ENCODE data around the gene COL28A1. TPM values are rescaled to one million over a fixed set of nuclear protein-coding genes. Genes with fewer than 3 reads are reported as not detected.
"Not testable (repeated sequence)": the region's sequence is repeated elsewhere in the genome, so short reads cannot be mapped to it uniquely, and the experiment has no call there.

COL28A1 gene
- total RNA-seq, 2 donors from 2014 or later = 0.10 TPM; not detected in 1

- ATAC-seq = no peak
- H3K4me3 Mint-ChIP-seq = no peak overlapping the region
- H3K4me1 Mint-ChIP-seq = no peaks in the 10 kb centered on the region
- no peaks in the 10 kb centered on the region for H3K36me3 Mint-ChIP-seq (ENCODE audit: low read depth)
- no peaks in the 10 kb centered on the region for H3K27me3 Mint-ChIP-seq
- H3K27ac Mint-ChIP-seq = no peak overlapping the region
- DNase-seq = no peak
- no peaks in the 10 kb centered on the region for H3K9me3 ChIP-seq (ENCODE audit: control insufficient read depth, low read length, poor library complexity, severe bottlenecking)
Observed at GRCh38 chr7:7495171-7495570, 40.5 kb downstream of the COL28A1 start.

- Mint-ChIP-seq H3K36me3 (ENCODE audit: low read depth) (no peaks in the 10 kb centered on the region), H3K4me3 (no peak overlapping the region), H3K27ac (no peak overlapping the region), H3K27me3 (no peaks in the 10 kb centered on the region), H3K4me1 (no peaks in the 10 kb centered on the region)
- DNase-seq (no peak), ATAC-seq (no peak)
- no peaks in the 10 kb centered on the region for H3K9me3 ChIP-seq (ENCODE audit: control insufficient read depth, low read length, poor library complexity, severe bottlenecking)
Observed at GRCh38 chr7:7491044-7491443, 44.6 kb downstream of the COL28A1 start.

DNA sequence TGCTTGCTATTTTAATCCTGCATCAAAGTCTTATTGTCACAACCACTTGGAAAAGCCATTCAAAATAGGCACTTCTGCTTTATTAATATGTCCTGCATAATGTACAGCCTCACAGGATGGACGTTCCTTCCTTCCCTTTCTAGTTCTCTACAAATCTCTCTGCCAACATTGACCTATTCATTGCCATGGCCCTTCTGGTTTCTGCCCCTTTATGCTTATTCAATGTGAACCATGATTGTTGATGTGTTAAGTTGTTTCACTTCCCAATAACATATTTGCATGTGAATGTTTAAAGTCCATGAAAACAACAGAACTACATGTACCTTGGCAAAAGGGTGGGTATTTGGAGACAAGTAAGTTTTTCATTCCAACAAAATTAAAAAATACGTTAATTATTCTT is 45.7 kb downstream of the COL28A1 start:
- no peak overlapping the region for H3K27ac Mint-ChIP-seq
- ATAC-seq (no peak), DNase-seq (no peak)
- H3K9me3 ChIP-seq (ENCODE audit: control insufficient read depth, low read length, poor library complexity, severe bottlenecking) = no peaks in the 10 kb centered on the region
- H3K27me3 Mint-ChIP-seq = no peaks in the 10 kb centered on the region
- H3K4me3 Mint-ChIP-seq = no peak overlapping the region
- no peaks in the 10 kb centered on the region for H3K4me1 Mint-ChIP-seq
- H3K36me3 Mint-ChIP-seq (ENCODE audit: low read depth) = no peaks in the 10 kb centered on the region

DNA sequence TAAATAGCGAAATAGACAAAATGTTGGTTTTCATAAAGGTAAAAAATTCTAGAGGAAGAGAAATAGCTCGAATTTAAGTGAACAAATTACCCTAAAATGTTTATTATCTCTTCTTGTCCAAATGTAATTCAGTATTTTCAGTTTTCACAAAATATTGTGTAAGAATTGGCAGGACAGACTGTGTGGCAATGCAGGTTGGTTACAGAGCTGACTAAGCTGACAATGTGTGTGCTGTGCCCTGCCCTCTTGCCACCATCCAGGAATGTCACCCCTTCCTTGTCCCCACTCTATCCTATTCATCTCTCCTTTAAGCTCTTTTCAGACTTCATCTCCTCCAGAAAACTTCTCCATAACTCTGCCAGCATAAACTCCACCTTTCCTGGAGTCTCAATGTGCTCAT is 46.1 kb downstream of the COL28A1 start:
- Mint-ChIP-seq H3K36me3 (ENCODE audit: low read depth) (no peaks in the 10 kb centered on the region), H3K4me3 (no peak overlapping the region), H3K4me1 (no peaks in the 10 kb centered on the region), H3K27ac (no peak overlapping the region), H3K27me3 (no peaks in the 10 kb centered on the region)
- ATAC-seq = no peak
- H3K9me3 ChIP-seq (ENCODE audit: control insufficient read depth, low read length, poor library complexity, severe bottlenecking) = no peaks in the 10 kb centered on the region
- DNase-seq = no peak

DNA sequence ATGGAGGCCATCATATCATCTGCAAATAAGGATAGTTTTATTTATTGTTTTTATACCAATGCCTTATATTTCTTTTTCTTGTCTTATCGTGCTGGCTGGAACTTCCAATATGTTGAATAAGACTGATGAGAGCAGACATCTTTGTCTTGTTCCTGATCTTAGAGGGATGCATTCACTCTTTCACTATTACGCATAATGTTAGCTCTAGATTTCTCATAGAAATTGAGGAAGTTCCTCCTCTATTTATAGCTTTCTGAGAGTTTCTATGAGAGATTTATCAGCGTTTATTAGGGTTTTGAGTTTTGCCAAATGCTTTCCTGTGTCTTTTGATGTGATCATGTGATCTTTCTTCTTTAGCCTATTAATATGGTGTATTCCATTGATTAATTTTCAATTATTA is 49.3 kb downstream of the COL28A1 start:
- Mint-ChIP-seq H3K4me1 (no peaks in the 10 kb centered on the region), H3K4me3 (no peak overlapping the region), H3K36me3 (ENCODE audit: low read depth) (no peaks in the 10 kb centered on the region), H3K27ac (no peak overlapping the region), H3K27me3 (no peaks in the 10 kb centered on the region)
- DNase-seq (no peak), ATAC-seq (no peak)
- no peaks in the 10 kb centered on the region for H3K9me3 ChIP-seq (ENCODE audit: control insufficient read depth, low read length, poor library complexity, severe bottlenecking)

GRCh38 chr7:7484072-7484471 is 51.6 kb downstream of the COL28A1 start:
- no peaks in the 10 kb centered on the region for H3K9me3 ChIP-seq (ENCODE audit: control insufficient read depth, low read length, poor library complexity, severe bottlenecking)
- no peak overlapping the region for H3K4me3 Mint-ChIP-seq
- no peaks in the 10 kb centered on the region for H3K4me1 Mint-ChIP-seq
- H3K27me3 Mint-ChIP-seq = no peaks in the 10 kb centered on the region
- no peak for DNase-seq
- ATAC-seq = no peak
- no peaks in the 10 kb centered on the region for H3K36me3 Mint-ChIP-seq (ENCODE audit: low read depth)
- H3K27ac Mint-ChIP-seq = no peak overlapping the region

DNA sequence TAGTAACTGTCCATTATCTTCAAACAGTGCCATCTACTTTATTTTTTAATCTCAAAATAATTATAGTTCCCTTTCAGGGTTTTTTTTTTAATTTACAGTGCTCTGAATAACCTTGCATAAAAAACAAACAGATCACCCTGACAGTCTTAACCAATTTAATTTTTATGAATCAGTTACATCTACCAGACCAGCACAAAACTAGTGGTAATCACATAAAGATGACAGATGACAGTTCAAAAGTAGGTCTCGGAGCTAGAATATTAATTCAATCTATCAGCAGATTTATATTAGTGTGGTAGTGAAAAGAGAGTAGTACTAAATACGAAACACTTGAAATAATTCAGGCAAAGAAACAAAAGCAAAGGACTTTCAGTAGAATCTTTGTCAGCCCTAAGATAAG is 53.9 kb downstream of the COL28A1 start:
- no peaks in the 10 kb centered on the region for H3K27me3 Mint-ChIP-seq
- no peak overlapping the region for H3K4me3 Mint-ChIP-seq
- H3K4me1 Mint-ChIP-seq = no peaks in the 10 kb centered on the region
- ATAC-seq (no peak), DNase-seq (no peak)
- H3K27ac Mint-ChIP-seq = no peak overlapping the region
- H3K36me3 Mint-ChIP-seq (ENCODE audit: low read depth) = no peaks in the 10 kb centered on the region
- H3K9me3 ChIP-seq (ENCODE audit: control insufficient read depth, low read length, poor library complexity, severe bottlenecking) = no peaks in the 10 kb centered on the region

GRCh38 chr7:7479275-7479805 is 56.3 kb downstream of the COL28A1 start:
- no peaks in the 10 kb centered on the region for H3K4me1 Mint-ChIP-seq
- H3K4me3 Mint-ChIP-seq = no peak overlapping the region
- no peak for DNase-seq
- no peak overlapping the region for H3K27ac Mint-ChIP-seq
- no peaks in the 10 kb centered on the region for H3K9me3 ChIP-seq (ENCODE audit: control insufficient read depth, low read length, poor library complexity, severe bottlenecking)
- no peaks in the 10 kb centered on the region for H3K36me3 Mint-ChIP-seq (ENCODE audit: low read depth)
- no peak for ATAC-seq
- H3K27me3 Mint-ChIP-seq = no peaks in the 10 kb centered on the region

GRCh38 chr7:7478569-7478968 is 57.1 kb downstream of the COL28A1 start:
- no peak overlapping the region for H3K27ac Mint-ChIP-seq

GRCh38 chr7:7477641-7478040 is 58.0 kb downstream of the COL28A1 start:
- not testable (repeated sequence) for ATAC-seq; H3K36me3 Mint-ChIP-seq (ENCODE audit: low read depth); H3K27ac Mint-ChIP-seq

More at GRCh38 chr7:7478569-7478968, 57.1 kb downstream of the COL28A1 start:
- no peak for DNase-seq
- H3K36me3 Mint-ChIP-seq (ENCODE audit: low read depth) = no peaks in the 10 kb centered on the region
- H3K9me3 ChIP-seq (ENCODE audit: control insufficient read depth, low read length, poor library complexity, severe bottlenecking) = no peaks in the 10 kb centered on the region
- no peaks in the 10 kb centered on the region for H3K27me3 Mint-ChIP-seq
- no peak for ATAC-seq
- no peaks in the 10 kb centered on the region for H3K4me1 Mint-ChIP-seq
- no peak overlapping the region for H3K4me3 Mint-ChIP-seq

GRCh38 chr7:7476381-7476780 is 59.3 kb downstream of the COL28A1 start:
- H3K4me3 Mint-ChIP-seq = no peak overlapping the region
- no peaks in the 10 kb centered on the region for H3K4me1 Mint-ChIP-seq
- ATAC-seq (no peak), DNase-seq (no peak)
- no peak overlapping the region for H3K27ac Mint-ChIP-seq
- no peaks in the 10 kb centered on the region for H3K9me3 ChIP-seq (ENCODE audit: control insufficient read depth, low read length, poor library complexity, severe bottlenecking)
- H3K27me3 Mint-ChIP-seq = no peaks in the 10 kb centered on the region
- no peaks in the 10 kb centered on the region for H3K36me3 Mint-ChIP-seq (ENCODE audit: low read depth)

More at GRCh38 chr7:7477641-7478040, 58.0 kb downstream of the COL28A1 start:
- H3K9me3 ChIP-seq (ENCODE audit: control insufficient read depth, low read length, poor library complexity, severe bottlenecking); H3K4me1 Mint-ChIP-seq; H3K4me3 Mint-ChIP-seq; H3K27me3 Mint-ChIP-seq; DNase-seq: not testable (repeated sequence)

DNA sequence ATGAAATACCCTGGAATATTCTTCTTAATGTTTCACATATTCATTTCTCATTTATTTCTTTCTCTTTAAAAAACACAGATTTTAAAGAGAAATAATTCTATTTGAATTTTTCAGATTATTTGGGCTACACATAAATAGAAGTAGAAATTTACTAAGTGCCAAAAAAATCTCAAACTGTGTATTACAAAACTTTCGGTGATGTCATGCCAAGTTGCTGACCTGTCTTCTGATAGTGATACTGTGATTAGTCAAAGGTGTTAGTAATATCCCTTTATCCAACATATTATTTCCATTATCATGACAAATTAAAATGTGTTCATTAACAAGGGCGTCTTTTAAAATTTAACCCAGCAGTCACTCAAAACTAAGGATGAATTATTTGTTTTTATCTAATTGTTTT is 60.1 kb downstream of the COL28A1 start:
- Mint-ChIP-seq H3K27me3 (no peaks in the 10 kb centered on the region), H3K36me3 (ENCODE audit: low read depth) (no peaks in the 10 kb centered on the region), H3K27ac (no peak overlapping the region), H3K4me1 (no peaks in the 10 kb centered on the region), H3K4me3 (no peak overlapping the region)
- ATAC-seq = no peak
- no peak for DNase-seq
- H3K9me3 ChIP-seq (ENCODE audit: control insufficient read depth, low read length, poor library complexity, severe bottlenecking) = no peaks in the 10 kb centered on the region

DNA sequence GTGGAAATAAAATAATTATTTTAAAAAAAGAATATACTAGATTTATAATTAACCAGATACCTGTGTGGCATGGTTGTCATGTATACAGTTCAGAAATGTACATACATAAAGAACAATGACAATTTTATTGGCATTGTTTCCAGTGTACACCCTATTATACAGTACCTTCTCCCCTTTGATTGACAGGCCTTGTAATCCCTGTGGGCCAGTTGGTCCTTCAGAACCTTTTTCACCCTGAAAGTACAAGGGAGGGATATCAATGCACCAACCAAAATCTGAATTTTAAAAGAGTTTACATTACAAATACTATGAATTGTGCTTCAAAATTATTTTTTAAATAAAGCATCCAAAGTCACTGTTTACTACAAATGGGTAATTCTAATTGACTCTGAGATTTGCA is 61.2 kb downstream of the COL28A1 start:
- Mint-ChIP-seq H3K4me3 (no peak overlapping the region), H3K27me3 (no peaks in the 10 kb centered on the region), H3K36me3 (ENCODE audit: low read depth) (no peaks in the 10 kb centered on the region), H3K4me1 (no peaks in the 10 kb centered on the region), H3K27ac (no peak overlapping the region)
- DNase-seq (no peak), ATAC-seq (no peak)
- no peaks in the 10 kb centered on the region for H3K9me3 ChIP-seq (ENCODE audit: control insufficient read depth, low read length, poor library complexity, severe bottlenecking)

- not testable (repeated sequence) for H3K4me3 Mint-ChIP-seq; ATAC-seq; H3K27me3 Mint-ChIP-seq; H3K4me1 Mint-ChIP-seq; DNase-seq; H3K36me3 Mint-ChIP-seq (ENCODE audit: low read depth); H3K27ac Mint-ChIP-seq; H3K9me3 ChIP-seq (ENCODE audit: control insufficient read depth, low read length, poor library complexity, severe bottlenecking)
Observed at GRCh38 chr7:7464991-7465765, 70.5 kb downstream of the COL28A1 start.

Measured in T-helper 17 cell (primary cell).